Activated CD4-positive, alpha-beta memory T cell treated with anti-CD3 and anti-CD28 coated beads, Interleukin-2, amount 10 ng/mL, durations not matched to agents 7 days and 5 days (primary cell): Measurements from ENCODE around the gene RBM19. TPM values are rescaled to one million over a fixed set of nuclear protein-coding genes. Genes with fewer than 3 reads are reported as not detected.

ENCODE experiments used
- CTCF ChIA-PET: fragments of 350-600 bp; sonication (Branson Sonifier 250); formaldehyde crosslinking; loops from one replicate; lab custom pipeline; 2021; ENCODE audit warnings: antibody characterized with exemption, inconsistent platforms; lab: Charles Lee
- POLR2A ChIA-PET: fragments of 350-600 bp; sonication (Branson Sonifier 250); formaldehyde crosslinking; loops from one replicate; lab custom pipeline; 2021; ENCODE audit warnings: antibody characterized with exemption; lab: Charles Lee
- DNase-seq: peaks from one replicate; pipeline ENCODE4 v3.0.0-alpha.2; 2020
- H3K27ac Mint-ChIP-seq: one replicate; pipeline ENCODE4 v1.8.0; 2021; ENCODE audit warnings: mild to moderate bottlenecking, mixed read lengths
- H3K27me3 Mint-ChIP-seq: one replicate; pipeline ENCODE4 v1.8.0; 2021; ENCODE audit warnings: mixed read lengths
- H3K36me3 Mint-ChIP-seq: one replicate; pipeline ENCODE4 v1.8.0; 2021; ENCODE audit warnings: low read depth, mixed read lengths
- H3K4me1 Mint-ChIP-seq: one replicate; pipeline ENCODE4 v1.8.0; 2021; ENCODE audit warnings: mixed read lengths
- H3K4me3 Mint-ChIP-seq: one replicate; pipeline ENCODE4 v1.8.0; 2021; ENCODE audit warnings: mild to moderate bottlenecking, mixed read lengths
- H3K9me3 Mint-ChIP-seq: one replicate; pipeline ENCODE4 v1.8.0; 2021; ENCODE audit warnings: mixed read lengths
- total RNA-seq, 2 experiments: library from RNA; stranded (reverse); gene quantifications; one replicate each; pipeline ENCODE4 v1.2.3, GENCODE V29; 2021

Gene RBM19
- total RNA-seq, 2 experiments from 2014 or later: 31.5 to 32.4 TPM

GRCh38 chr12:113838896-113839295 lies 127.2 kb downstream of the RBM19 start:
- H3K4me1 Mint-ChIP-seq: no peaks in the 10 kb centered on the region
- H3K27ac Mint-ChIP-seq: no peak overlapping the region
- H3K9me3 Mint-ChIP-seq: no peaks in the 10 kb centered on the region
- H3K36me3 Mint-ChIP-seq: no peaks in the 10 kb centered on the region
- CTCF ChIA-PET: no interaction called here
- H3K4me3 Mint-ChIP-seq: no peak overlapping the region
- POLR2A ChIA-PET: interaction anchor here (1.3 kb wide), 1 partner anchor 9 kb away, joined by 3 read pairs; no protein-coding TSS in a partner anchor
- DNase-seq: no peak
- H3K27me3 Mint-ChIP-seq: no peaks in the 10 kb centered on the region

- H3K9me3 Mint-ChIP-seq: no peaks in the 10 kb centered on the region
- no peak overlapping the region for H3K27ac Mint-ChIP-seq
- DNase-seq: no peak
- no peaks in the 10 kb centered on the region for H3K27me3 Mint-ChIP-seq
- ChIA-PET CTCF (no interaction called here), POLR2A (no interaction called here)
- H3K4me1 Mint-ChIP-seq: no peaks in the 10 kb centered on the region
- H3K36me3 Mint-ChIP-seq: no peaks in the 10 kb centered on the region
- no peak overlapping the region for H3K4me3 Mint-ChIP-seq
These were observed 128.4 kb downstream of the RBM19 start for GRCh38 chr12:113837528-113838296.

GRCh38 chr12:113837084-113837483 lies 129.0 kb downstream of the RBM19 start:
- no peaks in the 10 kb centered on the region for H3K9me3 Mint-ChIP-seq
- POLR2A ChIA-PET: no interaction called here

GRCh38 chr12:113835896-113836295 lies 130.2 kb downstream of the RBM19 start:
- ChIA-PET POLR2A (no interaction called here), CTCF (no interaction called here)
- Mint-ChIP-seq H3K9me3 (no peaks in the 10 kb centered on the region), H3K36me3 (no peaks in the 10 kb centered on the region), H3K27ac (no peak overlapping the region), H3K4me1 (no peaks in the 10 kb centered on the region), H3K27me3 (no peaks in the 10 kb centered on the region), H3K4me3 (no peak overlapping the region)
- no peak for DNase-seq

More at GRCh38 chr12:113837084-113837483, 129.0 kb downstream of the RBM19 start:
- DNase-seq: no peak
- H3K4me3 Mint-ChIP-seq: no peak overlapping the region
- H3K36me3 Mint-ChIP-seq: no peaks in the 10 kb centered on the region
- H3K4me1 Mint-ChIP-seq: no peaks in the 10 kb centered on the region
- CTCF ChIA-PET: no interaction called here
- no peak overlapping the region for H3K27ac Mint-ChIP-seq
- no peaks in the 10 kb centered on the region for H3K27me3 Mint-ChIP-seq

- no peak for DNase-seq
- no peak overlapping the region for H3K27ac Mint-ChIP-seq
- no peaks in the 10 kb centered on the region for H3K27me3 Mint-ChIP-seq
- H3K36me3 Mint-ChIP-seq: no peaks in the 10 kb centered on the region
- H3K4me3 Mint-ChIP-seq: no peak overlapping the region
- CTCF ChIA-PET: no interaction called here
- H3K9me3 Mint-ChIP-seq: no peaks in the 10 kb centered on the region
- H3K4me1 Mint-ChIP-seq: no peaks in the 10 kb centered on the region
- POLR2A ChIA-PET: no interaction called here
These were observed 130.7 kb downstream of the RBM19 start for GRCh38 chr12:113835433-113835832.

GRCh38 chr12:113833422-113833821 lies 132.7 kb downstream of the RBM19 start:
- DNase-seq: no peak
- H3K4me1 Mint-ChIP-seq: no peaks in the 10 kb centered on the region
- H3K27ac Mint-ChIP-seq: no peak overlapping the region
- H3K36me3 Mint-ChIP-seq: no peaks in the 10 kb centered on the region
- H3K27me3 Mint-ChIP-seq: no peaks in the 10 kb centered on the region
- no peaks in the 10 kb centered on the region for H3K9me3 Mint-ChIP-seq
- no peak overlapping the region for H3K4me3 Mint-ChIP-seq
- CTCF ChIA-PET: no interaction called here
- POLR2A ChIA-PET: no interaction called here

GRCh38 chr12:113831476-113831875 lies 134.6 kb downstream of the RBM19 start:
- no peak overlapping the region for H3K4me3 Mint-ChIP-seq
- no peaks in the 10 kb centered on the region for H3K36me3 Mint-ChIP-seq
- no peaks in the 10 kb centered on the region for H3K9me3 Mint-ChIP-seq
- H3K27me3 Mint-ChIP-seq: no peaks in the 10 kb centered on the region
- H3K4me1 Mint-ChIP-seq: no peaks in the 10 kb centered on the region
- POLR2A ChIA-PET: no interaction called here
- no peak for DNase-seq
- no peak overlapping the region for H3K27ac Mint-ChIP-seq
- CTCF ChIA-PET: no interaction called here

- Mint-ChIP-seq H3K27ac (no peak overlapping the region), H3K36me3 (no peaks in the 10 kb centered on the region), H3K4me1 (no peaks in the 10 kb centered on the region), H3K27me3 (no peaks in the 10 kb centered on the region), H3K4me3 (no peak overlapping the region), H3K9me3 (no peaks in the 10 kb centered on the region)
- CTCF ChIA-PET: no interaction called here
- no peak for DNase-seq
- POLR2A ChIA-PET: no interaction called here
These were observed 135.1 kb downstream of the RBM19 start for GRCh38 chr12:113831016-113831415.

- DNase-seq: no peak
- Mint-ChIP-seq H3K4me1 (no peaks in the 10 kb centered on the region), H3K36me3 (no peaks in the 10 kb centered on the region), H3K27me3 (no peaks in the 10 kb centered on the region), H3K27ac (no peak overlapping the region), H3K4me3 (no peak overlapping the region), H3K9me3 (no peaks in the 10 kb centered on the region)
- ChIA-PET CTCF (no interaction called here), POLR2A (interaction anchor here (1.0 kb wide), 1 partner anchor 10 kb away, joined by 3 read pairs; no protein-coding TSS in a partner anchor)
These were observed 136.9 kb downstream of the RBM19 start for GRCh38 chr12:113829212-113829611.

- Mint-ChIP-seq H3K4me1 (no peaks in the 10 kb centered on the region), H3K9me3 (no peaks in the 10 kb centered on the region), H3K4me3 (no peak overlapping the region), H3K27me3 (no peaks in the 10 kb centered on the region), H3K36me3 (no peaks in the 10 kb centered on the region), H3K27ac (no peak overlapping the region)
- ChIA-PET POLR2A (no interaction called here), CTCF (no interaction called here)
- no peak for DNase-seq
These were observed 138.5 kb downstream of the RBM19 start for GRCh38 chr12:113827539-113828114.

GRCh38 chr12:113826805-113827538 lies 139.2 kb downstream of the RBM19 start:
- no peak for DNase-seq
- ChIA-PET POLR2A (no interaction called here), CTCF (no interaction called here)
- Mint-ChIP-seq H3K27ac (no peak overlapping the region), H3K9me3 (no peaks in the 10 kb centered on the region), H3K36me3 (no peaks in the 10 kb centered on the region), H3K4me1 (no peaks in the 10 kb centered on the region), H3K4me3 (no peak overlapping the region), H3K27me3 (no peaks in the 10 kb centered on the region)

- H3K27ac Mint-ChIP-seq: no peak overlapping the region
- no peaks in the 10 kb centered on the region for H3K9me3 Mint-ChIP-seq
- DNase-seq: no peak
- ChIA-PET POLR2A (no interaction called here), CTCF (no interaction called here)
- no peak overlapping the region for H3K4me3 Mint-ChIP-seq
- no peaks in the 10 kb centered on the region for H3K36me3 Mint-ChIP-seq
- no peaks in the 10 kb centered on the region for H3K27me3 Mint-ChIP-seq
- no peaks in the 10 kb centered on the region for H3K4me1 Mint-ChIP-seq
These were observed 140.4 kb downstream of the RBM19 start for GRCh38 chr12:113825705-113826104.

GRCh38 chr12:113823816-113824215 lies 142.3 kb downstream of the RBM19 start:
- H3K36me3 Mint-ChIP-seq: no peaks in the 10 kb centered on the region
- ChIA-PET CTCF (no interaction called here), POLR2A (no interaction called here)
- H3K27ac Mint-ChIP-seq: no peak overlapping the region
- no peaks in the 10 kb centered on the region for H3K27me3 Mint-ChIP-seq
- DNase-seq: no peak
- no peaks in the 10 kb centered on the region for H3K9me3 Mint-ChIP-seq
- no peak overlapping the region for H3K4me3 Mint-ChIP-seq
- no peaks in the 10 kb centered on the region for H3K4me1 Mint-ChIP-seq
